Activated gamma-delta T cell (primary cell): Measurements from ENCODE around the gene TXN.
A peak's percentile ranks its signal among the peaks of the same experiment; 100 is the strongest.

Experiments used
- DNase-seq: peaks from one replicate; lab custom pipeline; 2025; lab: John Stamatoyannopoulos, UW
- total RNA-seq, 2 donors: gene quantifications; one replicate each; lab custom pipeline; 2026; lab: John Stamatoyannopoulos, UW

Gene TXN
- total RNA-seq, result 37.9 to 134 reads per million in 2 donors

GRCh38 chr9:110256380-110257096 is at the start of gene TXN:
Gene TXN (minus strand): TSS chr9:110256507. CDS start chr9:110256435, 72 bp downstream.
- DNase-seq, result peak; percentile 59

GRCh38 chr9:110303133-110303532 is 46.8 kb upstream of the TXN start:
- no peak for DNase-seq

GRCh38 chr9:110298043-110298605 is 41.8 kb upstream of the TXN start:
- no peak for DNase-seq

- DNase-seq, result no peak
Measured at GRCh38 chr9:110293248-110293647, 36.9 kb upstream of the TXN start.

DNA sequence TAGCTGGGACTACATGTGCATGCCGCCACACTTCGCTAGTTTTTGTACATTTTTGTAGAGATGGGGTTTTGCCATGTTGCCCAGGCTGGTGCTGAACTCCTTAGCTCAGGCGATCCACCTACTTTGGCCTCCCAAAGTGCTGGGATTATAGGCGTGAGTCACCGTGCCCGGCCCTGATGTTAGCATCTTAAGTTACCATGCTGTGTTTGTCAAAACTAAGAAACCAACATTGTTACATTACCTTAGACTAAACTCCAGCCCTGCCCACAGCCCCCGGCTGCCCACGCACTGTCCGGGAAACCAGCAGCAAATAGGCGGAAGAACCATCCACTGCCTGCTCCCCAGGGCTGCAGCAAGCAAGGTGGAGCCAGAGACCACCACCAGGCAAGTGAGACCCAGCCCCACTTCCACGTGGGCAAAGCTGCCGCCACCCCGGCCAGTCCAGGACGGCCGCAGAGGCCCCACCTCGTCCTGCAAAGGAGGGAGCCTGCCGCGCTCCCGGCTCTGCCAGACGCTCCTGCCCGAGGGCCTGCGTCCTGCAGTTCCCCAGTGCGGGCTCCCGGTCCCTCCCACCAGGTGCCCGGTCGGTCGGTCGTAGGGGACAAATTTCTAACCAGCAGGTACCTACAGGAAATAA is 35.7 kb upstream of the TXN start:
- DNase-seq, result no peak

GRCh38 chr9:110290001-110290400 is 33.7 kb upstream of the TXN start:
- DNase-seq, result no peak

DNA sequence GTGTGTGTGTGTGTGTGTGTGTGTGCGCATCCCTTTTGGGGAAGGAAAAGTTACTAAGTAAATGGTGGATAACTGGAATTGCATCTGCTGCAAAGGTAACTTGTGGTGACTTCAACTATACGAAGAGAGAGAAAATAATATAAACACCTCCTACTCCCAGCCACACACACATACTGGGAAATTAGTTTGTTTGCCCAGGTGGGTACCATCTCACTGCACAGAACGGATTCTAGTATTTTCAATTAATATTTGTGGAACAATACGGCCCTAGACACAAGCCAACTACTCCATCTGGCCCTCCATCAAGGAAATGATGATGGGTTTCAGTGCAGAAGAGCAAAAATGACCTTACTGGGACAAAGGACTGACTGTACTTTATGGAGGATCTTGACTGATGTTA is 32.2 kb upstream of the TXN start:
- no peak for DNase-seq

GRCh38 chr9:110287289-110287680 is 31.0 kb upstream of the TXN start:
- no peak for DNase-seq

- DNase-seq, result no peak
Measured at GRCh38 chr9:110284211-110284844, 28.0 kb upstream of the TXN start.

GRCh38 chr9:110283751-110284150 is 27.4 kb upstream of the TXN start:
- DNase-seq, result no peak

GRCh38 chr9:110282739-110283081 is 26.4 kb upstream of the TXN start:
- DNase-seq, result no peak

- DNase-seq, result no peak
Measured at GRCh38 chr9:110282018-110282738, 25.9 kb upstream of the TXN start.

GRCh38 chr9:110278080-110278707 is 21.9 kb upstream of the TXN start:
- DNase-seq, result no peak

DNA sequence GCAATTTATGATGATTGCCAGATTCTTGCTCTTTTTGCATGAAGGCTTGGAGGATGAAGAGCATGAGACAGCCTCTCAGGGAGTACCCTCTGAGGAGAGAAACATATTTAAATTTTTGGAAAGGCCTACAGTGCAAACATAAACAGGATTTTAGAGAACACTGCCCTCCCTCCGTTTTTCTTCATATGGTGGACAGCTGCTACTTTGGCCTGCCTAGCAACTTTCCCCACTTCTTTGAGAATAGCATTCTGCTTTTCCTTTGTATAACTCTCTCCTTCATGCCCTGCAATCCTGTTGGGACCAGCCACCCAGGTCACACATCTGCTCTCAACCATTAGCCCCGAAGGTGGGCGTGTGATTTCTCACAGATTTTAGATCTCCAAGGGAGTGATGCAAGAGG is 20.5 kb upstream of the TXN start:
- DNase-seq, result no peak

- no peak for DNase-seq
Measured at GRCh38 chr9:110270211-110270995, 14.1 kb upstream of the TXN start.

- DNase-seq, result no peak
Measured at GRCh38 chr9:110266795-110267194, 10.5 kb upstream of the TXN start.

GRCh38 chr9:110261632-110262031 is 5.3 kb upstream of the TXN start:
- DNase-seq, result no peak

DNA sequence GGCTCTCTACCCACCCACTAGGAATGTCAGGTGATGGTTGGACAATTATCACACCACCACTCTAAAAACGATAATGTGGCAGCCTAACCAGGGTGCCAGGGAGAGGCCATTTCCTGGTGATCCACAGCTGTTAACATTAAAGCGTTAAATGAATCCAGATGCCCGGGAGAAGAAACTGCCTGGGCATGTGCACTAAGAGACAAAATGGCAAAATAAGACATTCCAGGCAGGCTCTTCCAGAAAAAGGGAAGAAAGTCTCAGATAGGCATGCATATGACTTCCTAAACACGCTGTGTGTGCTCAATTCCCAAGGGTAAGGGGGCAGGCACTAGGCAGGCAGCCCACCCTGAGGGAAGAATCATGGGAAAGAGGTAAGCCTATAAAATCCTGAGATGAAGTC is 4.6 kb upstream of the TXN start:
- no peak for DNase-seq

DNA sequence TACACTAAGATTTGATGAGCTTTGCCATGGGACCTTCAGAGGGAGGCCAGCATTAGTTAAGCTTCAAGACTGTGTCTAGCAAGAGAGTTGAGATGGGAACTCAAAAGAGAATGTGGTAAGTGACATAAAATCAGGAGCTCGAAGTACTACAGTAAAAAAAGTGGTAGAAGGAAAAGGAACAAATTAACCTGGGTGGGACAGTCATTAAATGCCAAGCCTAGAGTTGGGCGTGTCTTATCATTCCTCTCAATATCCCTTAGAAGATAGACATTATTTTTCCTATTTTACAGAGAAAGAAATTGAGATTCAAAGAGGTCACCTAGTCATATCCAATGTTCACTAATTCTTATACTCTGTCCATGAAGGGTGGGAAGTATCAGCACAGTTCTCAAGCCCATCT is 3.3 kb upstream of the TXN start:
- DNase-seq, result no peak

GRCh38 chr9:110258690-110259091 is 2.4 kb upstream of the TXN start:
- no peak for DNase-seq

GRCh38 chr9:110257956-110258355 is 1.6 kb upstream of the TXN start:
- DNase-seq, result no peak
